Liver (tissue), 9 donors: ENCODE results near the gene BAK1. TPM values are rescaled to one million over a fixed set of nuclear protein-coding genes. Genes with fewer than 3 reads are reported as not detected.

ENCODE experiments used
- DNase-seq: peaks from one replicate; pipeline ENCODE4 v3.0.0-alpha.2; 2017; ENCODE audit warnings: low spot score
- H3K27ac ChIP-seq, 2 donors: one replicate each; pipeline ENCODE4 v1.7.0; 2013; ENCODE audit warnings: inconsistent platforms in 2 of 2, low read length in 2 of 2, control low read depth in 1 of 2, low read depth in 1 of 2, mild to moderate bottlenecking in 1 of 2
- H3K27me3 ChIP-seq, 4 donors: one replicate each; pipeline versions ENCODE4 v1.6.1 to v1.7.0; 2013; ENCODE audit warnings: low read length in 3 of 4, inconsistent platforms in 1 of 4, mild to moderate bottlenecking in 1 of 4, moderate library complexity in 1 of 4; ENCODE audit not compliant: control insufficient read depth in 4 of 4, insufficient read depth in 4 of 4
- H3K36me3 ChIP-seq, 4 donors: one replicate each; pipeline versions ENCODE4 v1.6.1 to v1.7.0; 2013; ENCODE audit warnings: low read length in 3 of 4, mild to moderate bottlenecking in 3 of 4, low read depth in 1 of 4, moderate library complexity in 1 of 4; ENCODE audit not compliant: control insufficient read depth in 4 of 4, insufficient read depth in 3 of 4
- H3K4me1 ChIP-seq, 4 donors: one replicate each; pipeline versions ENCODE4 v1.6.1 to v1.7.0; 2013; ENCODE audit warnings: low read length in 3 of 4, mild to moderate bottlenecking in 3 of 4, moderate library complexity in 1 of 4; ENCODE audit not compliant: control insufficient read depth in 4 of 4, insufficient read depth in 4 of 4
- H3K4me3 ChIP-seq, 3 donors: one replicate each; pipeline versions ENCODE4 v1.6.1 to v1.7.0; 2013; ENCODE audit warnings: low read length in 3 of 3, control low read depth in 1 of 3, low read depth in 1 of 3, mild to moderate bottlenecking in 1 of 3
- H3K9ac ChIP-seq, 2 donors: one replicate each; pipeline ENCODE4 v1.7.0; 2013; ENCODE audit warnings: low read length in 2 of 2, mild to moderate bottlenecking in 2 of 2, moderate library complexity in 2 of 2, control low read depth in 1 of 2, low read depth in 1 of 2
- H3K9me3 ChIP-seq, 4 donors: one replicate each; pipeline versions ENCODE4 v1.6.1 to v1.7.0; 2013; ENCODE audit warnings: low read length in 3 of 4; ENCODE audit not compliant: control insufficient read depth in 4 of 4
- EGR1 ChIP-seq, 2 donors: IDR thresholded peaks; 2 replicates each; pipeline ENCODE4 v1.6.1; 2016 to 2018; ENCODE audit warnings: antibody characterized with exemption in 2 of 2, low read depth in 2 of 2
- FOXA1 ChIP-seq: IDR thresholded peaks from 2 replicates; pipeline ENCODE4 v1.6.1; 2016; ENCODE audit warnings: antibody characterized with exemption
- FOXA2 ChIP-seq: IDR thresholded peaks from 2 replicates; pipeline ENCODE4 v1.6.1; 2016; ENCODE audit warnings: antibody characterized with exemption
- GABPA ChIP-seq, 2 donors: IDR thresholded peaks in 1 of 2; conservative IDR thresholded peaks in 1 of 2; 2 replicates each; pipeline ENCODE4 v1.6.1; 2016; ENCODE audit warnings: antibody characterized with exemption in 2 of 2, mild to moderate bottlenecking in 1 of 2, moderate library complexity in 1 of 2
- HNF4A ChIP-seq, 2 donors: conservative IDR thresholded peaks; 2 replicates each; pipeline ENCODE4 v1.6.1; 2016; ENCODE audit warnings: antibody characterized with exemption in 2 of 2, mild to moderate bottlenecking in 2 of 2
- HNF4G ChIP-seq: IDR thresholded peaks from 2 replicates; pipeline ENCODE4 v1.6.1; 2016; ENCODE audit warnings: antibody characterized with exemption
- JUND ChIP-seq, 2 donors: IDR thresholded peaks; 2 replicates each; pipeline ENCODE4 v1.6.1; 2016; ENCODE audit warnings: antibody characterized with exemption in 2 of 2
- NR2F2 ChIP-seq: IDR thresholded peaks from 2 replicates; pipeline ENCODE4 v1.6.1; 2016; ENCODE audit warnings: antibody characterized with exemption
- RAD21 ChIP-seq, 2 donors: IDR thresholded peaks; 2 replicates each; pipeline ENCODE4 v1.6.1; 2016; ENCODE audit warnings: antibody characterized with exemption in 2 of 2, mild to moderate bottlenecking in 2 of 2
- RXRA ChIP-seq, 2 donors: IDR thresholded peaks; 2 replicates each; pipeline ENCODE4 v1.6.1; 2017 to 2018; ENCODE audit warnings: antibody characterized with exemption in 2 of 2, mild to moderate bottlenecking in 1 of 2
- SP1 ChIP-seq: IDR thresholded peaks from 2 replicates; pipeline ENCODE4 v1.6.1; 2018; ENCODE audit warnings: antibody characterized with exemption, mild to moderate bottlenecking
- TAF1 ChIP-seq: conservative IDR thresholded peaks from 2 replicates; pipeline ENCODE4 v1.6.1; 2016; ENCODE audit warnings: antibody characterized with exemption, mild to moderate bottlenecking
- YY1 ChIP-seq: IDR thresholded peaks from 2 replicates; pipeline ENCODE4 v1.6.1; 2016; ENCODE audit warnings: antibody characterized with exemption, mild to moderate bottlenecking
- WGBS: extraction: QIAGEN DNeasy Blood & Tissue Kit; methylation state at CpG from one replicate; pipeline ENCODE4 v1.1.7; 2013; 5-methylcytosine and 5-hydroxymethylcytosine counted together
- polyA plus RNA-seq, 2 donors: library from polyadenylated mRNA; stranded (reverse) in 1 of 2; unstranded in 1 of 2; fragments of 200-250 nt in 1 of 2; fragments of >200 nt in 1 of 2; fragmentation: Nextera tagmentation in 1 of 2; extraction: Ambion mirVana in 1 of 2; gene quantifications; one replicate each; pipeline versions ENCODE4 v1.2.1 to v1.2.3, GENCODE V29; 2013 to 2015
- total RNA-seq, 2 donors: library from RNA; depleted of rRNA; stranded (reverse); fragments of >200 nt; gene quantifications; one replicate each; pipeline ENCODE4 v1.2.3, GENCODE V29; 2014
- TF ChIP-seq, protein P1 (sequence below): IDR thresholded peaks from 2 replicates; pipeline ENCODE4 v1.6.1; 2016; ENCODE audit warnings: antibody characterized with exemption, mild to moderate bottlenecking
- TF ChIP-seq, protein P2 (sequence below): IDR thresholded peaks from 2 replicates; pipeline ENCODE4 v1.6.1; 2016; ENCODE audit warnings: antibody characterized with exemption
- TF ChIP-seq, protein P3 (sequence below): fragments of 150-350 bp; IDR thresholded peaks from 2 replicates; pipeline ENCODE4 v1.5.1; 2017; ENCODE audit warnings: improper control_type of control experiment, low read depth, low read length; ENCODE audit not compliant: missing input control
- TF ChIP-seq, protein P4 (sequence below): IDR thresholded peaks from 2 replicates; pipeline ENCODE4 v1.6.1; 2016; ENCODE audit warnings: antibody characterized with exemption
- TF ChIP-seq, protein P5 (sequence below): IDR thresholded peaks from 2 replicates; pipeline ENCODE4 v1.6.1; 2016; ENCODE audit warnings: antibody characterized with exemption
- donor health status: healthy.
- donor health status: healthy.
- donor health status: healthy.
- donor health status: healthy.
- donor health status: healthy.

BAK1 gene
- total and polyA plus RNA-seq, 4 donors: 2.4 to 8.7 (median 5.3) TPM

DNA sequence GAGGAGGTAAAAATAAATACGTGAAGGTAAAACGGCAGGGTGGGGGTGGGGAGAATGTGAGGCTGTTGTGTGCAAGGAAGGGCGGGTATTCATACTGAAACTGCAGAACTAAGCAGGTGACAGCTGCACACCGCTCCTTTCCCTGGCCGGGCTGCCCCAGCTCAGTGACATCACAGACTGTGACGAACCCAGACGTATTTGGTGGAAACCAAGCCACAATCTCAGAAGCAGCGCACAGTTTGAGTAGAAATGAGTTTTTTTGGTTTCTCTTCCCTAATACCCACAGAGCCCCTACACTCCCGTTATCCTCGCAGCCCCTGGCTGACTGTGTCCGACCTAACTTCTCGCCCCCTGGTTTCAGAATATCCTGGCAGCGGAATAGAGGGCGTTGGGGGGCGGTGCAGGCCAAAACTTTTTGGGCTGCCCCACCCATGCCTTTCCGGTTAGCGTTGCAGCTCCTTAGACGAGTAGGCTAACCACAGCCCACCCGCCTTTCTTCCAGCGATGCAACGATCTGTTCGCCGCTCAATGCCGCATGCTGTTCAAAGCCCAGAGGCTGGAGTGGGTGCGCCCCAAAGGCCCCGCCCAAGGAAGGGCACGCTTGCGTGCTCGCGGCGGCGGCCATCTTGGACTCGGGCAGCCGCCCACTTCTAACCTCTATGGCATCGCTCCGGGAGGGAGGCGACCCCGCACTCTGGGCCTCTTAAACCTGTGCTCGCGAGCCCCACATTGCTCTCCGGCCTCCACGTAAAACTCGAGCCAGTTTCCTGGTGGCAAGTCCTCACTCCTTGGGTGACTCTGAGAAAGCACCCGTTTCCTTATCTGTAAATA lies 9.1 kb downstream of the BAK1 start:
- Histone ChIP-seq H3K9me3 (no peaks in the 10 kb centered on the region), H3K4me1 (peaks cover 2 to 14% (median 7%) of the 10 kb centered on the region in 4 donors), H3K36me3 (peaks cover 0 to 17% (median 13%) of the 10 kb centered on the region in 4 donors), H3K27me3 (no peaks in the 10 kb centered on the region), H3K27ac (peak overlapping the region; percentile 63 to 85), H3K9ac (peak overlapping the region in 1 of 2 donors; percentile 32), H3K4me3 (peak overlapping the region; percentile 60 to 71 (median 68))
- WGBS: 1% methylated on average over 44 of the region's 44 CpGs
- TF ChIP-seq RAD21 (IDR thresholded peaks at IDR 0.05) (peak; percentile 16 to 25), YY1 (peak; percentile 100), NR2F2 (peak; percentile 43), JUND (IDR thresholded peaks at IDR 0.05) (no peak), FOXA2 (no peak), FOXA1 (no peak), SP1 (peak; percentile 51), EGR1 (IDR thresholded peaks at IDR 0.05; ENCODE audit: low read depth in 2 of 2) (no peak), HNF4G (no peak), GABPA (IDR thresholded peaks at IDR 0.05 in 1 of 2, conservative IDR thresholded peaks at IDR 0.05 in 1 of 2) (no peak), TAF1 (peak; percentile 51), HNF4A (conservative IDR thresholded peaks at IDR 0.05) (no peak), RXRA (IDR thresholded peaks at IDR 0.05) (no peak)
- TF ChIP-seq, protein P1, sequence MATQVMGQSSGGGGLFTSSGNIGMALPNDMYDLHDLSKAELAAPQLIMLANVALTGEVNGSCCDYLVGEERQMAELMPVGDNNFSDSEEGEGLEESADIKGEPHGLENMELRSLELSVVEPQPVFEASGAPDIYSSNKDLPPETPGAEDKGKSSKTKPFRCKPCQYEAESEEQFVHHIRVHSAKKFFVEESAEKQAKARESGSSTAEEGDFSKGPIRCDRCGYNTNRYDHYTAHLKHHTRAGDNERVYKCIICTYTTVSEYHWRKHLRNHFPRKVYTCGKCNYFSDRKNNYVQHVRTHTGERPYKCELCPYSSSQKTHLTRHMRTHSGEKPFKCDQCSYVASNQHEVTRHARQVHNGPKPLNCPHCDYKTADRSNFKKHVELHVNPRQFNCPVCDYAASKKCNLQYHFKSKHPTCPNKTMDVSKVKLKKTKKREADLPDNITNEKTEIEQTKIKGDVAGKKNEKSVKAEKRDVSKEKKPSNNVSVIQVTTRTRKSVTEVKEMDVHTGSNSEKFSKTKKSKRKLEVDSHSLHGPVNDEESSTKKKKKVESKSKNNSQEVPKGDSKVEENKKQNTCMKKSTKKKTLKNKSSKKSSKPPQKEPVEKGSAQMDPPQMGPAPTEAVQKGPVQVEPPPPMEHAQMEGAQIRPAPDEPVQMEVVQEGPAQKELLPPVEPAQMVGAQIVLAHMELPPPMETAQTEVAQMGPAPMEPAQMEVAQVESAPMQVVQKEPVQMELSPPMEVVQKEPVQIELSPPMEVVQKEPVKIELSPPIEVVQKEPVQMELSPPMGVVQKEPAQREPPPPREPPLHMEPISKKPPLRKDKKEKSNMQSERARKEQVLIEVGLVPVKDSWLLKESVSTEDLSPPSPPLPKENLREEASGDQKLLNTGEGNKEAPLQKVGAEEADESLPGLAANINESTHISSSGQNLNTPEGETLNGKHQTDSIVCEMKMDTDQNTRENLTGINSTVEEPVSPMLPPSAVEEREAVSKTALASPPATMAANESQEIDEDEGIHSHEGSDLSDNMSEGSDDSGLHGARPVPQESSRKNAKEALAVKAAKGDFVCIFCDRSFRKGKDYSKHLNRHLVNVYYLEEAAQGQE: no peak
- TF ChIP-seq, protein P2, sequence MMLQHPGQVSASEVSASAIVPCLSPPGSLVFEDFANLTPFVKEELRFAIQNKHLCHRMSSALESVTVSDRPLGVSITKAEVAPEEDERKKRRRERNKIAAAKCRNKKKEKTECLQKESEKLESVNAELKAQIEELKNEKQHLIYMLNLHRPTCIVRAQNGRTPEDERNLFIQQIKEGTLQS: no peak
- TF ChIP-seq, protein P3, sequence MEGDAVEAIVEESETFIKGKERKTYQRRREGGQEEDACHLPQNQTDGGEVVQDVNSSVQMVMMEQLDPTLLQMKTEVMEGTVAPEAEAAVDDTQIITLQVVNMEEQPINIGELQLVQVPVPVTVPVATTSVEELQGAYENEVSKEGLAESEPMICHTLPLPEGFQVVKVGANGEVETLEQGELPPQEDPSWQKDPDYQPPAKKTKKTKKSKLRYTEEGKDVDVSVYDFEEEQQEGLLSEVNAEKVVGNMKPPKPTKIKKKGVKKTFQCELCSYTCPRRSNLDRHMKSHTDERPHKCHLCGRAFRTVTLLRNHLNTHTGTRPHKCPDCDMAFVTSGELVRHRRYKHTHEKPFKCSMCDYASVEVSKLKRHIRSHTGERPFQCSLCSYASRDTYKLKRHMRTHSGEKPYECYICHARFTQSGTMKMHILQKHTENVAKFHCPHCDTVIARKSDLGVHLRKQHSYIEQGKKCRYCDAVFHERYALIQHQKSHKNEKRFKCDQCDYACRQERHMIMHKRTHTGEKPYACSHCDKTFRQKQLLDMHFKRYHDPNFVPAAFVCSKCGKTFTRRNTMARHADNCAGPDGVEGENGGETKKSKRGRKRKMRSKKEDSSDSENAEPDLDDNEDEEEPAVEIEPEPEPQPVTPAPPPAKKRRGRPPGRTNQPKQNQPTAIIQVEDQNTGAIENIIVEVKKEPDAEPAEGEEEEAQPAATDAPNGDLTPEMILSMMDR: no peak
- TF ChIP-seq, protein P4, sequence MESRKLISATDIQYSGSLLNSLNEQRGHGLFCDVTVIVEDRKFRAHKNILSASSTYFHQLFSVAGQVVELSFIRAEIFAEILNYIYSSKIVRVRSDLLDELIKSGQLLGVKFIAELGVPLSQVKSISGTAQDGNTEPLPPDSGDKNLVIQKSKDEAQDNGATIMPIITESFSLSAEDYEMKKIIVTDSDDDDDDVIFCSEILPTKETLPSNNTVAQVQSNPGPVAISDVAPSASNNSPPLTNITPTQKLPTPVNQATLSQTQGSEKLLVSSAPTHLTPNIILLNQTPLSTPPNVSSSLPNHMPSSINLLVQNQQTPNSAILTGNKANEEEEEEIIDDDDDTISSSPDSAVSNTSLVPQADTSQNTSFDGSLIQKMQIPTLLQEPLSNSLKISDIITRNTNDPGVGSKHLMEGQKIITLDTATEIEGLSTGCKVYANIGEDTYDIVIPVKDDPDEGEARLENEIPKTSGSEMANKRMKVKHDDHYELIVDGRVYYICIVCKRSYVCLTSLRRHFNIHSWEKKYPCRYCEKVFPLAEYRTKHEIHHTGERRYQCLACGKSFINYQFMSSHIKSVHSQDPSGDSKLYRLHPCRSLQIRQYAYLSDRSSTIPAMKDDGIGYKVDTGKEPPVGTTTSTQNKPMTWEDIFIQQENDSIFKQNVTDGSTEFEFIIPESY: no peak
- TF ChIP-seq, protein P5, sequence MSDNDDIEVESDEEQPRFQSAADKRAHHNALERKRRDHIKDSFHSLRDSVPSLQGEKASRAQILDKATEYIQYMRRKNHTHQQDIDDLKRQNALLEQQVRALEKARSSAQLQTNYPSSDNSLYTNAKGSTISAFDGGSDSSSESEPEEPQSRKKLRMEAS: peak; percentile 84
- DNase-seq: peak; percentile 77
